BE2C (cell line): Measurements from ENCODE around the gene GJB2.

ENCODE experiments used
- DNase-seq: peaks from one replicate; pipeline ENCODE4 v3.0.0-alpha.2; 2020
- H3K27me3 ChIP-seq: fragments of 250-450 bp; sonication (Bioruptor Pico); 2 replicates; pipeline ENCODE4 v1.5.1; 2020; ENCODE audit warnings: mild to moderate bottlenecking
- H3K36me3 ChIP-seq: fragments of 250-450 bp; sonication (Bioruptor Pico); 2 replicates; pipeline ENCODE4 v1.5.1; 2020; ENCODE audit warnings: mild to moderate bottlenecking
- H3K4me1 ChIP-seq: fragments of 250-450 bp; sonication (Bioruptor Pico); 2 replicates; pipeline ENCODE4 v1.5.1; 2020
- H3K4me3 ChIP-seq: 2 replicates; pipeline ENCODE4 v1.5.1; 2011; ENCODE audit warnings: low read depth, low read length
- H3K9me3 ChIP-seq: fragments of 250-450 bp; sonication (Bioruptor Pico); 2 replicates; pipeline ENCODE4 v1.5.1; 2020
- TF ChIP-seq, protein P1 (sequence below): IDR thresholded peaks from 2 replicates; pipeline ENCODE4 v1.5.1; 2012; ENCODE audit warnings: mild to moderate bottlenecking, low read depth, low read length

GJB2 gene

DNA sequence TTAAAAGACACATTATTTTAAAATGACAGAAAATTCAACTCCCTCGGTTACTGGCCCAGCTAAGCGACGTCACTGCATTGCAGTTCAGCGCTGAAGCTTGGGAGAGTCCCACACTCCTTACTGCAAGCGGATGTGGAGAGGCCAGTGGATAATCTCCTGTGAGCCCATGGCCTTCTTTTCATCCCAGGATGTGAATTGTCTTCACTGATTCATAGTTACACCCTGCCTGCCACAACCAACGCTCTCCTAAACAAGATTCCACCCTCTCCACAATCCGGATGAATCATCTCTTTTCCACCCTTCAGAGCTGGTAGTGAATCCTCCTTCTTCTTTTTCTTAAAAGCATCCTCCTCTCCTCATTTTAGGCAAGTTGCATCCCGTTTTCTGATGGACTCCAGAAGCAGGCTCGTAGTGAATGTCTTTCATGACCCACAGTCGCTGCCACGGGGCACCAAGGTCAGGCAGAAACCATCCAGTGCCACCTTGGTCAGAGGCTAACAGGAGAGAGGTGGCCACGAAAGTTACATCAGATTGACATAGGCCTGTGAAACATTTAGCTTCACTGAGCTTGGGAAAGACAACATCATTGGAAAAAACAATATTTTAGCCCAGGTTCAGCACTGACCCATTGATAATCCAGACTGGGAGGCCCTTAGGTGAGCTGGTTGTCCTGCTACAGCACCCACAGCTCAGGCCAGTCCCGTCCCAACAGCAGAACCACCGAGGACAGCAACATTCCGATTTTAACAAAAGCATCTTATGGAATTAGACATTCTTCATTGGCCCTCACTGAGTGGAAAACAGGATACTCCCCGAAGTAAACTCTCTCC lies 2.0 kb downstream of the GJB2 start:
- DNase-seq, result no peak
- Histone ChIP-seq H3K36me3 (no peaks in the 10 kb centered on the region), H3K9me3 (no peaks in the 10 kb centered on the region; the same call in 1 of the 2 replicates), H3K4me3 (no peak overlapping the region), H3K4me1 (no peaks in the 10 kb centered on the region), H3K27me3 (peaks cover 95% of the 10 kb centered on the region)
- TF ChIP-seq, protein P1, sequence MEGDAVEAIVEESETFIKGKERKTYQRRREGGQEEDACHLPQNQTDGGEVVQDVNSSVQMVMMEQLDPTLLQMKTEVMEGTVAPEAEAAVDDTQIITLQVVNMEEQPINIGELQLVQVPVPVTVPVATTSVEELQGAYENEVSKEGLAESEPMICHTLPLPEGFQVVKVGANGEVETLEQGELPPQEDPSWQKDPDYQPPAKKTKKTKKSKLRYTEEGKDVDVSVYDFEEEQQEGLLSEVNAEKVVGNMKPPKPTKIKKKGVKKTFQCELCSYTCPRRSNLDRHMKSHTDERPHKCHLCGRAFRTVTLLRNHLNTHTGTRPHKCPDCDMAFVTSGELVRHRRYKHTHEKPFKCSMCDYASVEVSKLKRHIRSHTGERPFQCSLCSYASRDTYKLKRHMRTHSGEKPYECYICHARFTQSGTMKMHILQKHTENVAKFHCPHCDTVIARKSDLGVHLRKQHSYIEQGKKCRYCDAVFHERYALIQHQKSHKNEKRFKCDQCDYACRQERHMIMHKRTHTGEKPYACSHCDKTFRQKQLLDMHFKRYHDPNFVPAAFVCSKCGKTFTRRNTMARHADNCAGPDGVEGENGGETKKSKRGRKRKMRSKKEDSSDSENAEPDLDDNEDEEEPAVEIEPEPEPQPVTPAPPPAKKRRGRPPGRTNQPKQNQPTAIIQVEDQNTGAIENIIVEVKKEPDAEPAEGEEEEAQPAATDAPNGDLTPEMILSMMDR, result no peak

DNA sequence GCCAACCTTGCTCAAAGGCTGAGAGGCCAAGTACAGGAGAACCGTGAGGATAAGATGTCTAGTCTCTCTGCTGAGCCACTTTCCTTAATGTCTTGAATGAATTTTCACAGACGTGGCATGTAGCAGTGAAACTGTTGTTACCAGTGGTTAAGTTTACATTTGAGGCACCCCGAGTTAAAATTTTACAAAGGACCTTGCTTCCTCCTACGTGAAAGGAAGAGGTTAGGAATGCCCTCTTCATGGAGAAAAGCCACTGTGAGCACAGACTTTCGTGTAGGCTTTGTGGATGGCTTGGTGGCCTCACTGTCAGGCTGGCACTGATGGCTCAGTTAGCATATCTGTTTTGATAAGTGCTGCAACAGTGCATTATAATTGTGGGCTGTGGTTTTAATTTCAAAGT lies 2.7 kb downstream of the GJB2 start:
- Histone ChIP-seq H3K4me3 (no peak overlapping the region), H3K9me3 (no peaks in the 10 kb centered on the region; the same call in 1 of the 2 replicates), H3K36me3 (no peaks in the 10 kb centered on the region), H3K4me1 (no peaks in the 10 kb centered on the region), H3K27me3 (peaks cover 95% of the 10 kb centered on the region)
- DNase-seq, result no peak
- TF ChIP-seq, protein P1, result no peak

DNA sequence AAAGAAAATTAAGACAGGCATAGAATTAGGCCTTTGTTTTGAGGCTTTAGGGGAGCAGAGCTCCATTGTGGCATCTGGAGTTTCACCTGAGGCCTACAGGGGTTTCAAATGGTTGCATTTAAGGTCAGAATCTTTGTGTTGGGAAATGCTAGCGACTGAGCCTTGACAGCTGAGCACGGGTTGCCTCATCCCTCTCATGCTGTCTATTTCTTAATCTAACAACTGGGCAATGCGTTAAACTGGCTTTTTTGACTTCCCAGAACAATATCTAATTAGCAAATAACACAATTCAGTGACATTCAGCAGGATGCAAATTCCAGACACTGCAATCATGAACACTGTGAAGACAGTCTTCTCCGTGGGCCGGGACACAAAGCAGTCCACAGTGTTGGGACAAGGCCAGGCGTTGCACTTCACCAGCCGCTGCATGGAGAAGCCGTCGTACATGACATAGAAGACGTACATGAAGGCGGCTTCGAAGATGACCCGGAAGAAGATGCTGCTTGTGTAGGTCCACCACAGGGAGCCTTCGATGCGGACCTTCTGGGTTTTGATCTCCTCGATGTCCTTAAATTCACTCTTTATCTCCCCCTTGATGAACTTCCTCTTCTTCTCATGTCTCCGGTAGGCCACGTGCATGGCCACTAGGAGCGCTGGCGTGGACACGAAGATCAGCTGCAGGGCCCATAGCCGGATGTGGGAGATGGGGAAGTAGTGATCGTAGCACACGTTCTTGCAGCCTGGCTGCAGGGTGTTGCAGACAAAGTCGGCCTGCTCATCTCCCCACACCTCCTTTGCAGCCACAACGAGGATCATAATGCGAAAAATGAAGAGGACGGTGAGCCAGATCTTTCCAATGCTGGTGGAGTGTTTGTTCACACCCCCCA lies 3.8 kb downstream of the GJB2 start:
- Histone ChIP-seq H3K4me3 (no peak overlapping the region), H3K9me3 (no peaks in the 10 kb centered on the region; the same call in 1 of the 2 replicates), H3K36me3 (no peaks in the 10 kb centered on the region), H3K4me1 (no peaks in the 10 kb centered on the region), H3K27me3 (peaks cover 94% of the 10 kb centered on the region)
- TF ChIP-seq, protein P1, result peak; percentile 52
- DNase-seq, result peak; percentile 43

DNA sequence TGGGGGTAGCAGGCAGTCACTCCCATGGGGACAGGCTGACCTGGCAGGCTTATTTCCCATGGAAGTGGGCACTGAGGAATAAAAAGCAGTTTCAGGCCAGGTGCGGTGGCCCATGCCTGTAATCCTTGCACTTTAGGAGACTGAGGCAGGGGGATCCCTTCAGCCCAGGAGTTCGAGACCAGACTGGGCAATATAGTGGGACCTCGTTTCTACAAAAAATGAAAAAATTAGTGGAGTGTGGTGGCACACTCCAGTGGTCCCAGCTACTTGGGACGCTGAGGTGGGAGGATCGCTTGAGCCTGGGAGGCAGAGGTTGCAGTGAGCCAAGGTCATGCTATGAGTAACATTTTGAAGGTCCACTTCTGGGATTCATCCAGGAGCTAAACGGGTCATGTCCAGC lies 6.0 kb downstream of the GJB2 start:
- Histone ChIP-seq H3K36me3 (no peaks in the 10 kb centered on the region), H3K9me3 (no peaks in the 10 kb centered on the region; the same call in 1 of the 2 replicates), H3K4me1 (no peaks in the 10 kb centered on the region), H3K27me3 (peaks cover 86% of the 10 kb centered on the region), H3K4me3 (no peak overlapping the region)
- no peak for DNase-seq
- TF ChIP-seq, protein P1, result no peak

DNA sequence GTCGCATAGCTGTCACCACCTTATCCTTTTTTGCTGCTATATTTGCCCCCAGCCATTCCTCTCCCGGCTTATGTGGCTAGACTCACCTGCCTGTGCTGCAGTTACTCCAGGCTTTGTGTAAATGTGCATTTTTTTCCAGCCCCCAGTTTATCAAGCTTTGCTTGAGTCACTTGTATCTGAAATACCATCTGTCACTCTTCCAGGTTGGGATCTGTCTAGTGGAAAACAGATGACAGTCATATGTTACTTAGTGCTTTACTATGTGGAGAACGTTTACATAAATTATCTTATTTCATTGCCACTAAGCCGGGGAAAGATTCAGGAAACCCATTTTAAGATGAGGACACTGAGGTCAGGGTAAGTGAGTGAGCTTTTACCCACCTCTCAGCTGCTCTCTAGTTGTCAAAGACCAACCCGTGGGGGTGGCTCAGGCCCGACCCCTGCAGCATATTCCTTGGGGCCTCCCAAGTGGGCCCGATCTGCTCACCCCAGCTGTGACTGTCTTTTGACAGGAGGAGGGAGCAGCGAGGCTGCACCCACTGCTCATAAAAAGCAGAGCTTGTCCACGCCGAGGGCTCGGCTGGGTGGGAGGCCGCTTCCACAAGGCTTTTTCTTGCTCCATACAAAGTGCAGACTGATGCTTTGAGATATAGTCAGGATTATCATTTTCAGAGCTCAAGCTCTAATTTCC lies 7.2 kb downstream of the GJB2 start:
- Histone ChIP-seq H3K4me1 (no peaks in the 10 kb centered on the region), H3K4me3 (no peak overlapping the region), H3K9me3 (no peaks in the 10 kb centered on the region; the same call in 1 of the 2 replicates), H3K36me3 (no peaks in the 10 kb centered on the region), H3K27me3 (peaks cover 85% of the 10 kb centered on the region)
- no peak for DNase-seq
- TF ChIP-seq, protein P1, result no peak
